Caco-2 (cell line): Measurements from ENCODE around the gene SLC30A3. TPM values are rescaled to one million over a fixed set of nuclear protein-coding genes. Genes with fewer than 3 reads are reported as not detected.

Experiments used
- BruUV-seq: library from RNA; stranded (reverse); fragments of 400-500 nt; replicated peaks from 2 replicates; lab custom pipeline; 2021; lab: Mats Ljungman, UMichigan
- CTCF ChIA-PET: fragments of 300-600 bp; sonication (Branson Sonifier 250); formaldehyde crosslinking; loops from one replicate; lab custom pipeline; 2022; ENCODE audit warnings: antibody characterized with exemption; lab: Charles Lee
- POLR2A ChIA-PET: fragments of 300-600 bp; sonication (Branson Sonifier 250); formaldehyde crosslinking; loops from one replicate; lab custom pipeline; 2022; ENCODE audit warnings: antibody characterized with exemption; lab: Charles Lee
- DNase-seq, 2 experiments: peaks; one replicate each; pipeline versions ENCODE4 v3.0.0 to v3.0.0-alpha.2; 2020 to 2022
- H3K27me3 ChIP-seq: replicated peaks from 2 replicates; pipeline ENCODE4 v1.6.0; 2011; ENCODE audit warnings: low read length; ENCODE audit not compliant: control insufficient read depth, insufficient read depth
- H3K36me3 ChIP-seq: 2 replicates; pipeline ENCODE4 v1.5.1; 2011; ENCODE audit warnings: low read length; ENCODE audit not compliant: control insufficient read depth, insufficient read depth
- H3K4me1 ChIP-seq: fragments of 250-450 bp; sonication (Bioruptor Pico); 2 replicates; pipeline ENCODE4 v1.5.1; 2020; ENCODE audit warnings: mild to moderate bottlenecking
- H3K4me3 ChIP-seq: 2 replicates; pipeline ENCODE4 v1.5.1; 2011; ENCODE audit warnings: low read depth, mild to moderate bottlenecking, control low read depth, low read length
- H3K9me3 ChIP-seq: fragments of 250-450 bp; sonication (Bioruptor Pico); 2 replicates; pipeline ENCODE4 v1.5.1; 2020; ENCODE audit warnings: mild to moderate bottlenecking, moderate library complexity
- H3K27ac Mint-ChIP-seq: one replicate; pipeline ENCODE4 v1.8.0; 2022; ENCODE audit warnings: mixed read lengths; ENCODE audit not compliant: unreplicated experiment
- H3K27me3 Mint-ChIP-seq: one replicate; pipeline ENCODE4 v1.8.0; 2022; ENCODE audit warnings: mixed read lengths; ENCODE audit not compliant: insufficient read depth, unreplicated experiment
- H3K36me3 Mint-ChIP-seq: one replicate; pipeline ENCODE4 v1.8.0; 2022; ENCODE audit warnings: mild to moderate bottlenecking, mixed read lengths; ENCODE audit not compliant: insufficient read depth, unreplicated experiment
- H3K4me1 Mint-ChIP-seq: one replicate; pipeline ENCODE4 v1.8.0; 2022; ENCODE audit warnings: low read depth, mixed read lengths; ENCODE audit not compliant: unreplicated experiment
- H3K4me3 Mint-ChIP-seq: one replicate; pipeline ENCODE4 v1.8.0; 2022; ENCODE audit warnings: mild to moderate bottlenecking, moderate library complexity, mixed read lengths; ENCODE audit not compliant: unreplicated experiment
- H3K9me3 Mint-ChIP-seq: one replicate; pipeline ENCODE4 v1.8.0; 2022; ENCODE audit warnings: mixed read lengths; ENCODE audit not compliant: unreplicated experiment
- CTCF ChIP-seq, 2 experiments: fragments of 200-600 bp in 1 of 2; IDR thresholded peaks; 1 replicate in 1 of 2; 2 replicates in 1 of 2; pipeline versions ENCODE4 v1.5.1 to v1.8.0; 2011 to 2022; ENCODE audit warnings: antibody characterized with exemption in 1 of 2, control low read depth in 1 of 2, inconsistent platforms in 1 of 2, low read depth in 1 of 2, low read length in 1 of 2, mild to moderate bottlenecking in 1 of 2, moderate library complexity in 1 of 2; ENCODE audit not compliant: insufficient read depth in 1 of 2, severe bottlenecking in 1 of 2, unreplicated experiment in 1 of 2
- intact Hi-C: fragments of 100-400 bp; cut with micrococcal nuclease; formaldehyde crosslinking; loops from one replicate; pipeline ENCODE4 v1.10.0; 2022; ENCODE audit not compliant: unreplicated experiment
- total RNA-seq: library from RNA; stranded (reverse); gene quantifications from 2 replicates; pipeline ENCODE4 v1.2.3, GENCODE V29; 2022

Gene SLC30A3
- total RNA-seq, 1 experiment from 2014 or later: 4.3 TPM

GRCh38 chr2:27209621-27210401, 53.0 kb downstream of the SLC30A3 start:
- intact Hi-C loops: loop anchor here (5.0 kb wide), 1 partner anchor 113 kb away; no protein-coding TSS in a partner anchor
- peaks cover 25% of the 10 kb centered on the region for H3K4me1 ChIP-seq
- peak; percentile 48 to 54 for DNase-seq
- peaks cover 66% of the 10 kb centered on the region for H3K36me3 Mint-ChIP-seq
- no peak overlapping the region for H3K4me3 ChIP-seq
- H3K9me3 Mint-ChIP-seq: no peaks in the 10 kb centered on the region
- no peaks in the 10 kb centered on the region for H3K27me3 Mint-ChIP-seq
- peaks cover 8% of the 10 kb centered on the region for H3K36me3 ChIP-seq
- no peaks in the 10 kb centered on the region for H3K27me3 ChIP-seq
- no peak for TF ChIP-seq CTCF (IDR thresholded peaks at IDR 0.05; ENCODE audit: insufficient read depth in 1 of 2, low read depth in 1 of 2, low read length in 1 of 2, severe bottlenecking in 1 of 2, unreplicated experiment in 1 of 2)
- H3K4me1 Mint-ChIP-seq: peaks cover 19% of the 10 kb centered on the region
- BruUV-seq: TSS peak; percentile 12
- CTCF ChIA-PET: interaction anchor here (0.5 to 1.6 kb wide), 2 partner anchors 86 to 129 kb away, joined by 3 to 10 read pairs; partner anchors contain the start of gene ABHD1
- peak overlapping the region; percentile 46 for H3K4me3 Mint-ChIP-seq
- POLR2A ChIA-PET: no interaction called here
- peak overlapping the region; percentile 19 for H3K27ac Mint-ChIP-seq
- no peaks in the 10 kb centered on the region for H3K9me3 ChIP-seq

DNA sequence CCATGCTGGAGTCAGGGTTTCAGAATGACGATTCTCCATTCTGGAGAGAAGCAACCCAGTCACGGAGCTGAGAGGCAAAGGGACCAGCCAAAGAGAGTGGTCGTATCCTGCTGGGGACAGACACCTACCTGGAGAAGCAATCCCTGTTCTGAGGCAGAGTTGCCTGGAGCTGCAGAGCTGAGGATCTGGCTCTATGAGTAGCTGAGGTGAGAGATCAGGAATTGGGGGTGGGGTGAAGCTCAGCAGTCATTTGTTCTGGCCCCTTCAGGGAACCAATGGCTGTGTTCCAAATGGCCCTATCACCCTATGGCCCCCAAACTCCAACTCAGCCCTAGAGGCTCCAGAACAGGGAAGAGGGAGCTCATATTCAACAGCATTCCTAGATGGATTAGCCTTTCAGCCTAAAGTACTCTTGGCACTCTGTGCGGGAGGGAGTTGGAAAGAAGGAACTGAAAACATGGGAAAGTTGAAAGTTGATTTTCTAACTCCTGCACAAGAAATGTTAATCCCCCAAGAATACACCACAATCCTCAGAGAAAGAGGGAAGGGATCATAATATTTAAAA, 54.3 kb downstream of the SLC30A3 start:
- CTCF ChIA-PET: no interaction called here
- no peak overlapping the region for H3K27ac Mint-ChIP-seq
- intact Hi-C loops: no loop called here
- no peaks in the 10 kb centered on the region for H3K27me3 ChIP-seq
- peaks cover 21% of the 10 kb centered on the region for H3K4me1 ChIP-seq
- H3K4me3 Mint-ChIP-seq: no peak overlapping the region
- H3K36me3 Mint-ChIP-seq: peaks cover 67% of the 10 kb centered on the region
- H3K9me3 ChIP-seq: no peaks in the 10 kb centered on the region
- no TSS peak for BruUV-seq
- H3K9me3 Mint-ChIP-seq: no peaks in the 10 kb centered on the region
- POLR2A ChIA-PET: no interaction called here
- DNase-seq: peak in 1 of 2 experiments; percentile 26
- H3K4me1 Mint-ChIP-seq: peaks cover 16% of the 10 kb centered on the region
- H3K4me3 ChIP-seq: no peak overlapping the region
- peaks cover 10% of the 10 kb centered on the region for H3K36me3 ChIP-seq
- TF ChIP-seq CTCF (IDR thresholded peaks at IDR 0.05; ENCODE audit: insufficient read depth in 1 of 2, low read depth in 1 of 2, low read length in 1 of 2, severe bottlenecking in 1 of 2, unreplicated experiment in 1 of 2): no peak
- no peaks in the 10 kb centered on the region for H3K27me3 Mint-ChIP-seq

DNA sequence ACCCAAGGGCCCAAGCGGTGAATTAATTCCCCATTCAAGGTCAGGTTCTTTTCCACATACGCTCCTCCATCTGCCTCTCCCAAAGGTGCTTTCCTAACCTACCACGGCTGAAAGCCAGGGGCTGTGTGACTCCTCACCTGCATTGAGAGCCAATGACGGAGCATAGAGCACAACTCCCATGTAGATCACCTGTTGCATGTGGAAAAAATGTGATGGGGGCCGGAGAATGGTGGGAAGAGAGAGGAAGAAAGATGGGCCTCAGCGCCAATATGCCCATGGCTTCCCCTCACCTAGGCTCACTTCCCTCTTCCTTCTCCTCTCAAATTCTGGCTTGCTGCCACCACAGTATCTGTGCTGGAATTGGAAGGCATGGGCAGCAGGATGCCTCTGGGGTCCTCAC, 56.5 kb downstream of the SLC30A3 start:
- H3K36me3 ChIP-seq: peaks cover 16% of the 10 kb centered on the region

More for the DNA sequence above, 56.5 kb downstream of the SLC30A3 start:
- Mint-ChIP-seq H3K36me3 (peaks cover 59% of the 10 kb centered on the region), H3K4me1 (peaks cover 12% of the 10 kb centered on the region), H3K27ac (no peak overlapping the region), H3K27me3 (no peaks in the 10 kb centered on the region), H3K9me3 (no peaks in the 10 kb centered on the region), H3K4me3 (no peak overlapping the region)
- no TSS peak for BruUV-seq
- DNase-seq: peak in 1 of 2 experiments; percentile 19
- H3K9me3 ChIP-seq: no peaks in the 10 kb centered on the region
- CTCF ChIA-PET: no interaction called here
- H3K4me3 ChIP-seq: no peak overlapping the region
- intact Hi-C loops: no loop called here
- H3K4me1 ChIP-seq: peaks cover 17% of the 10 kb centered on the region
- POLR2A ChIA-PET: no interaction called here
- no peaks in the 10 kb centered on the region for H3K27me3 ChIP-seq
- no peak for TF ChIP-seq CTCF (IDR thresholded peaks at IDR 0.05; ENCODE audit: insufficient read depth in 1 of 2, low read depth in 1 of 2, low read length in 1 of 2, severe bottlenecking in 1 of 2, unreplicated experiment in 1 of 2)
